ENCODE measurements around the gene LIN7B. TPM values are rescaled to one million over a fixed set of nuclear protein-coding genes. Genes with fewer than 3 reads are reported as not detected.

LIN7B gene
- total RNA-seq, 1 experiment from 2014 or later = 6.0 TPM

DNA sequence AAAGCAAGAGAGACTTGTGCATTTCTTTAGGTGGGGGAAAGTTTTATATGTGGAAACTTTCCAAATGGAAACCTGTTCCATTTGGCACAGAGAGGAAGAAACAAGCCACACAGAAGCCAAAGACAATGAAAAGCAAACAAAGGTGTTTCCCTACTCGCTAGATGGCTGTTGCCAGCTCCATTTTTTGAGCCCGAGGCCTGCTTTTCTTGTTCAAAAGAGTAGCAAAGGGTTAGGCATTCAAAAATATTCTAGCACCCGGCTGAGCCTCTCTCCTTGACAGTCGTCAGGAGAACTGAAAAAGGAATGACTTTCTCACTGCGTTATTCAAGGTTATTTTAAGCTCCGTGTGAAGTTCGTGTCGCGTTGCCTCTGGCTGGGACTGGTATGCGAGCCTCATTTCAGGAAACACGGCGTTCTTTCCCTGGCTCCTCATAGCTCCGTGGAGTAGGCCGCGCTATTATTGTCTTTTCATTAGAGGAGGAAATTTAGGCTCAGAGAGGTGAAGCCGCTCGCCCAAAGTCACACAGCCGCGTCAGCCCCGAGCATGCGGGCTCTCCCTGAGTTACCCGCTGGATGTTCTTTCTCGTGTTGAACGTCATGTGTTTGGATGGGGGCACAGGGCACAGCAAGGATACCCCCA is 51.1 kb downstream of the LIN7B start:
- no peak for DNase-seq (ENCODE audit: low read depth)

DNA sequence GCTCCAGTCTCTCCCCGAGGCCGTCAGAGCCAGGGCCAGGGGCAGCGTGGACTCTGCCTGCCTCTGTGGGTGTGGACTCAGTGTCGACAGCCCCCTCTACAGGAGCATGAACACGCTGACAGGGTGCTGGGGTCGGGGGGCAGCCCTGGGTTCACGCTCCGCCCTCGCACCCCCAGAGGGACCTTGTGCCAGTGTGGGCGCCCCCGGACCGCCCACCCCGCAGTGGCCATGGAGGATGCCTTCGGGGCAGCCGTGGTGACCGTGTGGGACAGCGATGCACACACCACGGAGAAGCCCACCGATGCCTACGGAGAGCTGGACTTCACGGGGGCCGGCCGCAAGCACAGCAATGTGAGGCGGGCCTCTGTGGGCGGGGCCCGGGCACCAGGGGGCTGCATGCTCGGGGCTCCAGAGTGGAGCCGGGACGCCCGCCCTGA is 51.7 kb downstream of the LIN7B start:
- no peak for DNase-seq (ENCODE audit: low read depth)

DNA sequence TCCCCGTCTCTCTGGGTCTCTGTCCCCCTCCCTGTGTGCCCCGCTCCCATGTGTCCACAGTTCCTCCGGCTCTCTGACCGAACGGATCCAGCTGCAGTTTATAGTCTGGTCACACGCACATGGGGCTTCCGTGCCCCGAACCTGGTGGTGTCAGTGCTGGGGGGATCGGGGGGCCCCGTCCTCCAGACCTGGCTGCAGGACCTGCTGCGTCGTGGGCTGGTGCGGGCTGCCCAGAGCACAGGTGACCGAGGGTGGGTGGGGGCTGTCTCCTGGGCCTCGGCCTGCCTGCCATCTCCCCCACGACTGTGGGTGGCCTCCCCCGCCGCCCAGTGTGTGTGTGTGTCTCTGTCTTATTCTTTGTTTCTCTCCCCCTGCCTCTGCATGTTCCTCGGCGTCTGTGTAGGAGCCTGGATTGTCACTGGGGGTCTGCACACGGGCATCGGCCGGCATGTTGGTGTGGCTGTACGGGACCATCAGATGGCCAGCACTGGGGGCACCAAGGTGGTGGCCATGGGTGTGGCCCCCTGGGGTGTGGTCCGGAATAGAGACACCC is 53.8 kb downstream of the LIN7B start:
- no peak for DNase-seq (ENCODE audit: low read depth)

Other genes starting within 250 kb of the LIN7B start
- gene PLEKHA4, start 245.8 kb upstream of the LIN7B start, total RNA-seq (2014; rRNA removed; shearing (Covaris generic)) = 1.8 and 4.4 TPM in 2 replicates
- 25.7 and 27.3 TPM in 2 replicates for gene PPP1R15A, start 241.9 kb upstream of the LIN7B start, total RNA-seq (2014; rRNA removed; shearing (Covaris generic))
- not detected in 2 replicates for gene TULP2, start 215.6 kb upstream of the LIN7B start, total RNA-seq (2014; rRNA removed; shearing (Covaris generic))
- 203 and 249 TPM in 2 replicates for gene NUCB1, start 214.1 kb upstream of the LIN7B start, total RNA-seq (2014; rRNA removed; shearing (Covaris generic))
- not detected in 2 replicates for gene DHDH, start 180.7 kb upstream of the LIN7B start, total RNA-seq (2014; rRNA removed; shearing (Covaris generic))
- gene BAX, start 159.5 kb upstream of the LIN7B start, total RNA-seq (2014; rRNA removed; shearing (Covaris generic)) = 66.6 and 98.1 TPM in 2 replicates
- 4,698 and 4,789 TPM in 2 replicates for gene FTL, start 149.1 kb upstream of the LIN7B start, total RNA-seq (2014; rRNA removed; shearing (Covaris generic))
- 47.6 and 60.1 TPM in 2 replicates for gene GYS1, start 121.1 kb upstream of the LIN7B start, total RNA-seq (2014; rRNA removed; shearing (Covaris generic))
- 384 and 389 TPM in 2 replicates for gene RUVBL2, start 120.5 kb upstream of the LIN7B start, total RNA-seq (2014; rRNA removed; shearing (Covaris generic))
- 0.68 TPM in 1 of 2 replicates, not detected in the other for gene LHB, start 97.3 kb upstream of the LIN7B start, total RNA-seq (2014; rRNA removed; shearing (Covaris generic))
- gene CGB3, start 90.0 kb upstream of the LIN7B start, total RNA-seq (2014; rRNA removed; shearing (Covaris generic)) = not detected in 2 replicates
- not detected in 2 replicates for gene CGB2, start 82.5 kb upstream of the LIN7B start, total RNA-seq (2014; rRNA removed; shearing (Covaris generic))
- not detected in 2 replicates for gene CGB1, start 77.5 kb upstream of the LIN7B start, total RNA-seq (2014; rRNA removed; shearing (Covaris generic))
- not detected in 2 replicates for gene CGB5, start 70.5 kb upstream of the LIN7B start, total RNA-seq (2014; rRNA removed; shearing (Covaris generic))
- gene CGB8, start 65.3 kb upstream of the LIN7B start, total RNA-seq (2014; rRNA removed; shearing (Covaris generic)) = not detected in 2 replicates
- 0.10 and 0.72 TPM in 2 replicates for gene CGB7, start 56.6 kb upstream of the LIN7B start, total RNA-seq (2014; rRNA removed; shearing (Covaris generic))
- gene NTF4, start 49.6 kb upstream of the LIN7B start, total RNA-seq (2014; rRNA removed; shearing (Covaris generic)) = not detected in 2 replicates
- not detected in 2 replicates for gene KCNA7, start 41.7 kb upstream of the LIN7B start, total RNA-seq (2014; rRNA removed; shearing (Covaris generic))
- 111 and 119 TPM in 2 replicates for gene SNRNP70, start 28.9 kb upstream of the LIN7B start, total RNA-seq (2014; rRNA removed; shearing (Covaris generic))
- 4.4 and 5.3 TPM in 2 replicates for gene C19orf73, start 4.8 kb downstream of the LIN7B start, total RNA-seq (2014; rRNA removed; shearing (Covaris generic))
- 8.3 and 10.4 TPM in 2 replicates for gene PPFIA3, start 5.2 kb downstream of the LIN7B start, total RNA-seq (2014; rRNA removed; shearing (Covaris generic))
- gene HRC, start 41.0 kb downstream of the LIN7B start, total RNA-seq (2014; rRNA removed; shearing (Covaris generic)) = under 0.01 TPM in 1 of 2 replicates, not detected in the other
- gene TRPM4, start 43.4 kb downstream of the LIN7B start, total RNA-seq (2014; rRNA removed; shearing (Covaris generic)) = 8.3 and 9.7 TPM in 2 replicates
- 0.10 and 0.12 TPM in 2 replicates for gene SLC6A16, start 210.8 kb downstream of the LIN7B start, total RNA-seq (2014; rRNA removed; shearing (Covaris generic))
- gene CD37, start 221.0 kb downstream of the LIN7B start, total RNA-seq (2014; rRNA removed; shearing (Covaris generic)) = not detected in 2 replicates
- gene TEAD2, start 248.0 kb downstream of the LIN7B start, total RNA-seq (2014; rRNA removed; shearing (Covaris generic)) = 34.2 and 36.4 TPM in 2 replicates
- gene DKKL1, start 249.5 kb downstream of the LIN7B start, total RNA-seq (2014; rRNA removed; shearing (Covaris generic)) = 0.24 and 0.59 TPM in 2 replicates

Measured in RPMI7951 (cell line).